ENCODE measurements around the gene FBH1.
"Not testable (repeated sequence)": the region's sequence is repeated elsewhere in the genome, so short reads cannot be mapped to it uniquely, and the experiment has no call there.

FBH1 gene

DNA sequence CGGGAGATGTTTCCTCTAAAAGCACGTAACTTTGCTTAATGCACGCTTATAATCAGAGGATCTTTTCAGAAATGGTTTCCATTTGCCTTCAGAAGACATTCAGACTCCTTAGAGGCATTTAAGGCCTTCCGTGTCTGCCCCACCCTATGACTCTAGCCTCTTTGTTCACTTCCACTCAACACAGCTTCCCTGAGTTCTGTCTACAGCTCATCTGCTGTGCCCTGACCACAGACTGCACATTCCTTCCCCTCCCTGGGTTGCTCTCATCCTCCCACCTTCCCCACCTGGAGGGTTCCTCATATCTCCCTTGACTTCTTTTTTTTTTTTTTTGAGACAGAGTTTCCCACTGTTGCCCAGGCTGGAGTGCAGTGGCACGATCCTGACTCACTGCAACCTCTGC is 16.6 kb downstream of the FBH1 start:
- H3K27ac ChIP-seq (ENCODE audit: low read length), result no peak overlapping the region
- no peaks in the 10 kb centered on the region for H3K27me3 ChIP-seq (ENCODE audit: insufficient read depth, low read length)
- H3K36me3 ChIP-seq (ENCODE audit: insufficient read depth, low read depth, low read length), result peaks cover 52% of the 10 kb centered on the region
- no peak overlapping the region for H3K4me3 ChIP-seq (ENCODE audit: low read length)
- H3K4me1 ChIP-seq (ENCODE audit: insufficient read depth, low read length), result no peaks in the 10 kb centered on the region
- no peaks in the 10 kb centered on the region for H3K9me3 ChIP-seq (ENCODE audit: insufficient read depth, low read depth, low read length)
- no peak overlapping the region for H3K9ac ChIP-seq (ENCODE audit: low read depth, low read length)

DNA sequence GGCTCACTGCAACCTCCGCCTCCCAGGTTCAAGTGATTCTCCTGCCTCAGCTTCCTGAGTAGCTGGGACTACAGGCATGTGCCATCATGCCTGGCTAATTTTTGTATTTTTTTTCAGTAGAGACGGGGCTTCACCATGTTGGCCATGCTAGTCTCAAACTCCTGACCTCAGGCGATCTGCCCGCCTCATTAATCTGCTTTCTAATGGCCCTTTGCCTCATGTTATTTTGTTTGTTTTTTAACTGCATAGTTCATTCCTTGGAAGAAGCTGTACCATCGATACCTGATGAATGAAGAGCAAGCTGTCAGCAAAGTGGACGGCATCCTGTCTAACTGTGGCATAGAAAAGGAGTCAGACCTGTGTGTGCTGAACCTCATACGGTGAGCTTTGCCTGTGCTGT is 18.6 kb downstream of the FBH1 start:
- not testable (repeated sequence) for H3K9ac ChIP-seq (ENCODE audit: low read depth, low read length); H3K27ac ChIP-seq (ENCODE audit: low read length); H3K9me3 ChIP-seq (ENCODE audit: insufficient read depth, low read depth, low read length); H3K4me1 ChIP-seq (ENCODE audit: insufficient read depth, low read length); H3K27me3 ChIP-seq (ENCODE audit: insufficient read depth, low read length); H3K4me3 ChIP-seq (ENCODE audit: low read length)
- H3K36me3 ChIP-seq (ENCODE audit: insufficient read depth, low read depth, low read length), result peaks cover 68% of the 10 kb centered on the region

GRCh38 chr10:5910323-5911100 is 20.5 kb downstream of the FBH1 start:
- H3K4me3 ChIP-seq (ENCODE audit: low read length), result no peak overlapping the region
- no peaks in the 10 kb centered on the region for H3K4me1 ChIP-seq (ENCODE audit: insufficient read depth, low read length)
- no peak overlapping the region for H3K9ac ChIP-seq (ENCODE audit: low read depth, low read length)
- no peaks in the 10 kb centered on the region for H3K9me3 ChIP-seq (ENCODE audit: insufficient read depth, low read depth, low read length)
- no peaks in the 10 kb centered on the region for H3K27me3 ChIP-seq (ENCODE audit: insufficient read depth, low read length)
- no peak overlapping the region for H3K27ac ChIP-seq (ENCODE audit: low read length)
- peaks cover 86% of the 10 kb centered on the region for H3K36me3 ChIP-seq (ENCODE audit: insufficient read depth, low read depth, low read length)

DNA sequence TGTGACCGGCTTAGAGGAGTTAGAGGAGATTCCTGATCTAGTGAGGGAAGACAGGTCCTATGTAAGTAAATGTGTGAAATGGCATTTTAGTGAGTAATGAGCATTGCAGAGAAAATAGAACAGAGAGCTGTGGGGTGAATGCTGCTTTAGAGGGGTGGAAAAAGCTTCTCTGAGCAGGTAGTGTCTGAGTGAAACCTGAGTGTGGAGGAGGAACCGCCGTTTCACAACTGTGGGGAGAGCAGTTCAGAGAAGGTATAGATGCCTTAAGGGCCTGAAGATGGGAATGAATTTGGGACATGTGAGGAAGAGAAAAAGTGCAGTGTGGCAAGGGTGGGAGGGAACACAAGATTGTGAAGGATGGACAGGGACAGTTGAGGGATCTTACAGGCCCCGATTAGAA is 21.6 kb downstream of the FBH1 start:
- no peaks in the 10 kb centered on the region for H3K4me1 ChIP-seq (ENCODE audit: insufficient read depth, low read length)
- peaks cover 86% of the 10 kb centered on the region for H3K36me3 ChIP-seq (ENCODE audit: insufficient read depth, low read depth, low read length)
- H3K27ac ChIP-seq (ENCODE audit: low read length), result no peak overlapping the region
- H3K4me3 ChIP-seq (ENCODE audit: low read length), result no peak overlapping the region
- no peaks in the 10 kb centered on the region for H3K9me3 ChIP-seq (ENCODE audit: insufficient read depth, low read depth, low read length)
- no peaks in the 10 kb centered on the region for H3K27me3 ChIP-seq (ENCODE audit: insufficient read depth, low read length)
- no peak overlapping the region for H3K9ac ChIP-seq (ENCODE audit: low read depth, low read length)

GRCh38 chr10:5913736-5914135 is 23.7 kb downstream of the FBH1 start:
- H3K4me1 ChIP-seq (ENCODE audit: insufficient read depth, low read length), result no peaks in the 10 kb centered on the region

GRCh38 chr10:5915451-5915850 is 25.4 kb downstream of the FBH1 start:
- no peak overlapping the region for H3K4me3 ChIP-seq (ENCODE audit: low read length)
- peaks cover 95% of the 10 kb centered on the region for H3K36me3 ChIP-seq (ENCODE audit: insufficient read depth, low read depth, low read length)
- H3K27me3 ChIP-seq (ENCODE audit: insufficient read depth, low read length), result no peaks in the 10 kb centered on the region
- no peak overlapping the region for H3K9ac ChIP-seq (ENCODE audit: low read depth, low read length)
- H3K4me1 ChIP-seq (ENCODE audit: insufficient read depth, low read length), result no peaks in the 10 kb centered on the region
- H3K27ac ChIP-seq (ENCODE audit: low read length), result no peak overlapping the region
- no peaks in the 10 kb centered on the region for H3K9me3 ChIP-seq (ENCODE audit: insufficient read depth, low read depth, low read length)

More at GRCh38 chr10:5913736-5914135, 23.7 kb downstream of the FBH1 start:
- peaks cover 96% of the 10 kb centered on the region for H3K36me3 ChIP-seq (ENCODE audit: insufficient read depth, low read depth, low read length)
- no peaks in the 10 kb centered on the region for H3K9me3 ChIP-seq (ENCODE audit: insufficient read depth, low read depth, low read length)
- no peak overlapping the region for H3K4me3 ChIP-seq (ENCODE audit: low read length)
- no peak overlapping the region for H3K9ac ChIP-seq (ENCODE audit: low read depth, low read length)
- no peak overlapping the region for H3K27ac ChIP-seq (ENCODE audit: low read length)
- no peaks in the 10 kb centered on the region for H3K27me3 ChIP-seq (ENCODE audit: insufficient read depth, low read length)

- Histone ChIP-seq H3K9me3 (ENCODE audit: insufficient read depth, low read depth, low read length) (no peaks in the 10 kb centered on the region), H3K27me3 (ENCODE audit: insufficient read depth, low read length) (no peaks in the 10 kb centered on the region), H3K4me1 (ENCODE audit: insufficient read depth, low read length) (no peaks in the 10 kb centered on the region), H3K27ac (ENCODE audit: low read length) (no peak overlapping the region), H3K36me3 (ENCODE audit: insufficient read depth, low read depth, low read length) (peaks cover 98% of the 10 kb centered on the region), H3K9ac (ENCODE audit: low read depth, low read length) (no peak overlapping the region), H3K4me3 (ENCODE audit: low read length) (no peak overlapping the region)
These were observed 27.3 kb downstream of the FBH1 start for GRCh38 chr10:5917305-5917704.

DNA sequence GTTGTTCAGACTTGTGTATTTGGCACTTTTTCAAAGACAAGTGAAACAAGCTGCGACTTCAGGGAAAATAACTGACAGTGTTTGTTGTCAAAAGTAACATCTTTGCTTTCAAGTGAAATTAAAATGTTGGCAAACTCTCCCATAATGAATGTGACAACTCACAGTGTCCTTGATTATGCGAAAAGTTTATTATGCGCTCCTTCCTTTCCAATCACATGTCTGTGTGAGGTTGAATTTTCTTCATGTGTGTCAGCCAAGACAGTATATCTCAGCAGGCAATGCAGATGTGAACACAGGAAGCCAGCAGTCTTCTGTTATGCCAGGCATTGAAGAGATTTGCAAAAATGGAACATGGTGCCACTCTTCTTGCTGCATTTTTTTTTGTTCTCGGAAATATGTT is 28.7 kb downstream of the FBH1 start:
- no peak overlapping the region for H3K4me3 ChIP-seq (ENCODE audit: low read length)
- H3K4me1 ChIP-seq (ENCODE audit: insufficient read depth, low read length), result no peaks in the 10 kb centered on the region
- peaks cover 99% of the 10 kb centered on the region for H3K36me3 ChIP-seq (ENCODE audit: insufficient read depth, low read depth, low read length)
- H3K27ac ChIP-seq (ENCODE audit: low read length), result no peak overlapping the region
- H3K27me3 ChIP-seq (ENCODE audit: insufficient read depth, low read length), result no peaks in the 10 kb centered on the region
- no peaks in the 10 kb centered on the region for H3K9me3 ChIP-seq (ENCODE audit: insufficient read depth, low read depth, low read length)
- no peak overlapping the region for H3K9ac ChIP-seq (ENCODE audit: low read depth, low read length)

DNA sequence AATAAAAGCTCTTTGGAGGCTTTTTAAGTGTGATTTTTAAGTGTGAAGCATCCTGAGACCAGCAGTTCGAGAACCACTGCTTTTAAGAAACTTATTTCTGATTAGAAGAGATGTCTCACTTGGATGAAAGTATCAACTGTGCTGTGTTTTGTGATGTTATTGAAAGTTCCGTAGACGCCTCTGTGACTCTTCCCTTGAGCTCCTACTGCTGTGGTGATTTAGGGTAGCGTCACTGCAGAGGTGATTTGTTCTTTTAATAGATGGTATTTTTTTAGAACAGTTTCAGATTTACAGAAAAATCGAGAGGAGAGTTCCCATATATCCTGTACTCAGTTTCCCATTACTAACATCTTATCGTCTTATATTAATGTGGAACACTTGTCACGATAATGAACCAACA is 29.5 kb downstream of the FBH1 start:
- no peak overlapping the region for H3K27ac ChIP-seq (ENCODE audit: low read length)
- H3K36me3 ChIP-seq (ENCODE audit: insufficient read depth, low read depth, low read length), result peaks cover 99% of the 10 kb centered on the region
- no peaks in the 10 kb centered on the region for H3K27me3 ChIP-seq (ENCODE audit: insufficient read depth, low read length)
- H3K4me1 ChIP-seq (ENCODE audit: insufficient read depth, low read length), result no peaks in the 10 kb centered on the region
- H3K9me3 ChIP-seq (ENCODE audit: insufficient read depth, low read depth, low read length), result no peaks in the 10 kb centered on the region
- H3K9ac ChIP-seq (ENCODE audit: low read depth, low read length), result no peak overlapping the region
- H3K4me3 ChIP-seq (ENCODE audit: low read length), result no peak overlapping the region

GRCh38 chr10:5921746-5922145 is 31.7 kb downstream of the FBH1 start:
- H3K9ac ChIP-seq (ENCODE audit: low read depth, low read length), result no peak overlapping the region
- H3K9me3 ChIP-seq (ENCODE audit: insufficient read depth, low read depth, low read length), result no peaks in the 10 kb centered on the region
- no peaks in the 10 kb centered on the region for H3K4me1 ChIP-seq (ENCODE audit: insufficient read depth, low read length)
- H3K4me3 ChIP-seq (ENCODE audit: low read length), result no peak overlapping the region
- H3K27me3 ChIP-seq (ENCODE audit: insufficient read depth, low read length), result no peaks in the 10 kb centered on the region
- H3K27ac ChIP-seq (ENCODE audit: low read length), result no peak overlapping the region
- H3K36me3 ChIP-seq (ENCODE audit: insufficient read depth, low read depth, low read length), result peaks cover 96% of the 10 kb centered on the region

- no peaks in the 10 kb centered on the region for H3K4me1 ChIP-seq (ENCODE audit: insufficient read depth, low read length)
- H3K9me3 ChIP-seq (ENCODE audit: insufficient read depth, low read depth, low read length), result no peaks in the 10 kb centered on the region
- H3K27me3 ChIP-seq (ENCODE audit: insufficient read depth, low read length), result no peaks in the 10 kb centered on the region
- H3K27ac ChIP-seq (ENCODE audit: low read length), result no peak overlapping the region
- no peak overlapping the region for H3K9ac ChIP-seq (ENCODE audit: low read depth, low read length)
- H3K36me3 ChIP-seq (ENCODE audit: insufficient read depth, low read depth, low read length), result peaks cover 96% of the 10 kb centered on the region
- no peak overlapping the region for H3K4me3 ChIP-seq (ENCODE audit: low read length)
These were observed 34.8 kb downstream of the FBH1 start for GRCh38 chr10:5924889-5925288.

- Histone ChIP-seq H3K27me3 (ENCODE audit: insufficient read depth, low read length) (no peaks in the 10 kb centered on the region), H3K4me3 (ENCODE audit: low read length) (no peak overlapping the region), H3K9me3 (ENCODE audit: insufficient read depth, low read depth, low read length) (no peaks in the 10 kb centered on the region), H3K36me3 (ENCODE audit: insufficient read depth, low read depth, low read length) (peaks cover 96% of the 10 kb centered on the region), H3K9ac (ENCODE audit: low read depth, low read length) (no peak overlapping the region), H3K27ac (ENCODE audit: low read length) (no peak overlapping the region), H3K4me1 (ENCODE audit: insufficient read depth, low read length) (no peaks in the 10 kb centered on the region)
These were observed 37.3 kb downstream of the FBH1 start for GRCh38 chr10:5927306-5927705.

All from iPS-20b (cell line).